A172 (cell line): Measurements from ENCODE around the gene STEAP2. TPM values are rescaled to one million over a fixed set of nuclear protein-coding genes. Genes with fewer than 3 reads are reported as not detected.

Experiments used
- DNase-seq: peaks from one replicate; pipeline ENCODE4 v3.0.0-alpha.2; 2015; ENCODE audit warnings: low spot score
- total RNA-seq: library from RNA; depleted of rRNA; stranded (reverse); fragments of >200 nt; shearing (Covaris generic); gene quantifications from 2 replicates; pipeline ENCODE4 v1.2.3, GENCODE V29; 2014; rRNA removed

STEAP2 gene
- total RNA-seq, 1 experiment from 2014 or later, result 18.5 TPM

DNA sequence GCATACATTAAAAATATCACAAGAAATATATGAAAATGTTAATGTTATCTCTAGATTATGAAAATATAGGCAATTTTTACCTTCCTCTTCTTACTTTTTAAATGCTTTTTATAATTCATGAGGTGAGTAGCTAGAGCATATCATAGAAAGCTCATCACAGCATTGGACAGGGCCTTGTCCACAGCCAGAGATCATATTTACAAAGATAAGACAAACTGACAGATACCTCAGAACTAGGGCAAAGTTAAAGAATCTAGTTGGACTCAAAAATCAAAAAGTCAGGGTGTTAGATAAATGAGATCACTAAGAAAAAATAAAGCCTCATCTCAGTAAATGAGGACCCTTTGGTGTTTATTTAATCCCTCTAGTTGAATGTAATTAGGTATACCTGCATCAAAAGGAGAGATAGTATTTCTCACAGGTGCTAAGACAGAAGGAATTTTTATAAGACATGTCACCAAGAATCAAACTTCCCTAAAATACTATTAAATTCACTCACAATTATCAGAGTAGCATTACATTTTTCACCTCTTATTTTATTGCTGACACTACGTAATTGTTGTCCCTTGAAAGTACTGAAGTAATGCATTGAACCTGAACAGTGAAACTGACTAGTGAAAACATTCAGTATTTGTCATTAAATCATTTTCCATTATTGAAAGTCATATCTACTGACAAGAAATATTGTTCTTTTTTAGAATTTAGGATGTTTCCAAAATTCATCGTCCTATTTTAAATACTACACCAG lies 59.1 kb downstream of the STEAP2 start:
- DNase-seq, result no peak

DNA sequence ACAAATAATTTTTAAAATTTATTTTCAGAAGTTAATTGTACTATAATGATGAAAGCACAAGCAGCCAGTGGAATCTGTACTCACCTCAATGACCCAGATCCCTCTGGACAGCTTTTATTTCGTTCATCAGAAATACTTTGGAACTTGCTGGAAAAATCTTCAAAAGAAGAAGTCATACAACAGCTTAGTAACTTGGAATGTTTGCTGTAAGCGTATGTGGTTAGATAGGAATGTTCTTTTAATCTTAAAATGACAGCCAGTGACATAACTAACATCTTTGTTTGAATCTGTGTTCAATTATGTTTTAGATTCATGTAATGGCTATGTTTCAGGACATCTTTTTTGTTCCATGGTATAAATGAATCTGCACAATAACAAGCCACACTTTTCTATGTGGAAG lies 60.2 kb downstream of the STEAP2 start:
- DNase-seq, result peak; percentile 36

DNA sequence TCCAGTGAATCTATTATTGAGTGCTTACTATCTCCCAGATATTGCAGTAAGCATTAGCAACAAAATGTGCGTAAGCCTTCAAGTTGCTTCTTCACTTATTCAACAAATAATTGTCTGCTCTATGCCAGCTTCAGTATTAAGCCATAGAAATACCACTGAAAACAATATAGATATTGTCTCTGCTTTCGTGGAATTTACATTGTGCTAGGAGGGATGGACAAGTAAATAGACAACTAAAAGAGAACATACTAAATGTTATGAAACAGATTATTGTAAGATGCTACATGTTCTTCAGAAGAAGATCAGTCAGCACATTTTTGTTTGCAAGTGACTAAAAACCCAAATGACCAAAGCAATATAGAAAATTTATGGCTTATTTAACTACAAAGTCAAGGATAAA lies 60.7 kb downstream of the STEAP2 start:
- no peak for DNase-seq

DNA sequence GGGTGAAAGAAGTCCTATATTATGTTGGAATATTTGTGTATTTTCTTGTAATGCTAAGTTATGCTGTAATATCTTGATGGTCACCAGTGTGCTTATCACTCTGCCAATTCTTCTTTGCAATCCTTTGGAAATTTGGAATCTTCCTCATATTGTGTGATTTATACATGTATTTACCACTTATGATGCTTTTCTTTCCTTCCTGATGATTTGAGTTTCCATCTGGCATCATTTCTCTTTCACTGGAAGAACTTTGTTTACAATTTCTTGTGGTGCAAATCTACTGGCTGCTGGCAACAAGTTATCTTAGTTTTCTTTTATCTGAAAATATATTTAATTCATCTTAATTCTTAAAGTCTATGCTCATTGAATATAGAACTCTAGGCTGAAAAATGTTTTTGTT lies 62.6 kb downstream of the STEAP2 start:
- DNase-seq, result no peak

DNA sequence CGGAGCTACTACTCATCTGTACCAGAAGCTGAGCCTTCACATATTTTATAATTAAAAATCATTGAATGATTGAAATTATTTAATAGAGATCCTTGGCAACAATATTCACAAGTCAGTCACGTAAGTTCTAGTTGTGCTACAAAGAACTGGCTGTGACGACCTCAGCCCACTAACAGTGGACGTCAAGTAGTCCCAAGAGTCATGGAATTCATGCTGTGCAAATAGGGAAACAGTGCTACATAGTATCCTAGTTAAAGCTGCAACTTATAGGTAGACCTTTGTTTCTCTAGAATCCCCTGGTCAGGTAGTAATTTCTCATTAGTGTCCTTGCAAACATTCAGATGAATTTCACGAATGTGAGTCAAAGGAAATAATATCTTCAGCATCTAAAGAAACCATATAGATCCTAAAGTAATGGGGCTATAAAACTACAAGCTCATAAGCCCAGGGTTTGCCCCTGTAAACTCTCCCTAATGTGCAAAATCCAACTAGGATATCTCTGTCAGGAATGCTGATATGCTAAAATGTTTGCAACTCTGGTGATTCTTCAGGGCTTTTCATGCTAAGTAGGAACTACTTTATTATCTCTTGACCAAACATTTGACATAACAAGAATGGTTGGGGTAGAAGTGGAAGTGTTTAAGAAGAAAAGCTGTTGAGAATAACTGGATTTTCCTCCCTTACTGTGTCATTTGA lies 64.6 kb downstream of the STEAP2 start:
- no peak for DNase-seq

Other genes starting within 250 kb of the STEAP2 start
- 0.83 and 1.5 TPM in 2 replicates for gene STEAP1, start 57.3 kb upstream of the STEAP2 start, total RNA-seq
- gene CFAP69, start 33.4 kb downstream of the STEAP2 start, total RNA-seq, result 2.1 and 5.1 TPM in 2 replicates
- not detected in 2 replicates for gene FAM237B, start 109.6 kb downstream of the STEAP2 start, total RNA-seq
- 15.9 and 17.1 TPM in 2 replicates for gene GTPBP10, start 135.0 kb downstream of the STEAP2 start, total RNA-seq
- gene CLDN12, start 191.7 kb downstream of the STEAP2 start, total RNA-seq, result 33.7 and 35.8 TPM in 2 replicates